ENCODE results near the gene SLC9A2. TPM values are rescaled to one million over a fixed set of nuclear protein-coding genes. Genes with fewer than 3 reads are reported as not detected.

Gene SLC9A2
- total and polyA plus RNA-seq, 2 of the 13 experiments (the other 11 are each of a cell fraction or from before 2014, with no cell fraction given) = 0.02 TPM; not detected in 1

GRCh38 chr2:102736410-102737409, 117.4 kb downstream of the SLC9A2 start (continued):
- peak; percentile 93 for TF ChIP-seq ZNF687 (CRISPR knock-in tag; IDR thresholded peaks at IDR 0.05)
- TF ChIP-seq ZNF839 (CRISPR knock-in tag; IDR thresholded peaks at IDR 0.05; ENCODE audit: borderline replicate concordance) = peak; percentile 89; the same call in 1 of the 2 replicates
- peak; percentile 91 for TF ChIP-seq KDM5B (CRISPR knock-in tag; IDR thresholded peaks at IDR 0.05; ENCODE audit: borderline replicate concordance)
- TF ChIP-seq EEA1 (CRISPR knock-in tag; IDR thresholded peaks at IDR 0.05; ENCODE audit: borderline replicate concordance) = no peak; the same call in 1 of the 2 replicates
- no peak for TF ChIP-seq ZFP62 (CRISPR knock-in tag; IDR thresholded peaks at IDR 0.05)
- TF ChIP-seq AGO1 (IDR thresholded peaks at IDR 0.05; ENCODE audit: low read depth, low read length, poor library complexity, severe bottlenecking) = peak; percentile 63
- peak; percentile 8; the same call in 1 of the 2 replicates for TF ChIP-seq KDM4B (CRISPR knock-in tag; IDR thresholded peaks at IDR 0.05)
- TF ChIP-seq ZNF317 (CRISPR knock-in tag; IDR thresholded peaks at IDR 0.05) = peak; percentile 80; the same call in 1 of the 2 replicates
- no peak for TF ChIP-seq SRF (IDR thresholded peaks at IDR 0.05; ENCODE audit: low read depth, low read length)
- no peak for TF ChIP-seq SP1 (IDR thresholded peaks at IDR 0.05)
- peak; percentile 76 for TF ChIP-seq SP1 (CRISPR knock-in tag; IDR thresholded peaks at IDR 0.05)
- peak; percentile 85 for TF ChIP-seq ZKSCAN5 (CRISPR knock-in tag; IDR thresholded peaks at IDR 0.05)
- TF ChIP-seq ZNF121 (CRISPR knock-in tag; IDR thresholded peaks at IDR 0.05) = peak; percentile 47; the same call in 1 of the 2 replicates
- peak; percentile 90 for TF ChIP-seq SALL1 (CRISPR knock-in tag; IDR thresholded peaks at IDR 0.05)
- 0 out of 2 replicates have a peak, but pooled peaks have one; percentile 49 for TF ChIP-seq TARDBP (CRISPR knock-in tag; IDR thresholded peaks at IDR 0.05)
- peak; percentile 85; the same call in 1 of the 2 replicates for TF ChIP-seq ZNF225 (CRISPR knock-in tag; IDR thresholded peaks at IDR 0.05)
- no peak for TF ChIP-seq SNAPC5 (CRISPR knock-in tag; IDR thresholded peaks at IDR 0.05; ENCODE audit: borderline replicate concordance)
- TF ChIP-seq, protein P1, sequence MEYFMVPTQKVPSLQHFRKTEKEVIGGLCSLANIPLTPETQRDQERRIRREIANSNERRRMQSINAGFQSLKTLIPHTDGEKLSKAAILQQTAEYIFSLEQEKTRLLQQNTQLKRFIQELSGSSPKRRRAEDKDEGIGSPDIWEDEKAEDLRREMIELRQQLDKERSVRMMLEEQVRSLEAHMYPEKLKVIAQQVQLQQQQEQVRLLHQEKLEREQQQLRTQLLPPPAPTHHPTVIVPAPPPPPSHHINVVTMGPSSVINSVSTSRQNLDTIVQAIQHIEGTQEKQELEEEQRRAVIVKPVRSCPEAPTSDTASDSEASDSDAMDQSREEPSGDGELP (IDR thresholded peaks at IDR 0.05; ENCODE audit: borderline replicate concordance, low read depth) = no peak
- no peak for TF ChIP-seq SKI (IDR thresholded peaks at IDR 0.05; ENCODE audit: partially characterized antibody)
- no peak for TF ChIP-seq ATF7 (IDR thresholded peaks at IDR 0.05)
- no peak for TF ChIP-seq ATF7 (CRISPR knock-in tag; IDR thresholded peaks at IDR 0.05)

Data from HepG2 (cell line).